HG03469 (cell line): Measurements from ENCODE around the gene S100A12.

Experiments used
- ATAC-seq: cut with Tn5 transposase; IDR thresholded peaks from one replicate; pipeline ENCODE4 v1.9.1; 2021; ENCODE audit warnings: mild to moderate bottlenecking, moderate library complexity, moderate number of reproducible peaks; ENCODE audit not compliant: unreplicated experiment

S100A12 gene

GRCh38 chr1:153337980-153338853 lies 37.2 kb downstream of the S100A12 start:
- no peak for ATAC-seq

GRCh38 chr1:153336650-153337049 lies 38.8 kb downstream of the S100A12 start:
- ATAC-seq, result no peak

DNA sequence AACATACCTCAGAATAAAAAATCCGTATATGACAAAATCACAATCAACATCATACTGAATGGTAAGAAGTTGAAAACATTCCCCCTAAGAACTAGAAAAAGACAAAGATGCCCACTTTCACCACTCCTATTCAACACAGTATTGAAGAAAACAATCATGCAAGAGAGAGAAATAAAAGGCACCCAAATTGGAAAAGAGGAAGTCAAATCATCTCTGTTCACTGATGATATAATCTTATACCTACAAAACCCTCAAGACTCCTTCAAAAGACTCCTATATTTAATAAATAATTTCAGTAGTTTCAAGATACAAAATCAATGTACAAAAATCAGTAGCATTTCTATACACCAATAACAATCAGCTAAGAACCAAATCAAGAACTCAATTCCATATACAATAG lies 41.5 kb downstream of the S100A12 start:
- ATAC-seq, result no peak

GRCh38 chr1:153324912-153325311 lies 50.5 kb downstream of the S100A12 start:
- no peak for ATAC-seq
